ENCODE measurements around the gene DRD5. TPM values are rescaled to one million over a fixed set of nuclear protein-coding genes. Genes with fewer than 3 reads are reported as not detected.

DRD5 gene
- total RNA-seq, 1 donor from 2014 or later: not detected

DNA sequence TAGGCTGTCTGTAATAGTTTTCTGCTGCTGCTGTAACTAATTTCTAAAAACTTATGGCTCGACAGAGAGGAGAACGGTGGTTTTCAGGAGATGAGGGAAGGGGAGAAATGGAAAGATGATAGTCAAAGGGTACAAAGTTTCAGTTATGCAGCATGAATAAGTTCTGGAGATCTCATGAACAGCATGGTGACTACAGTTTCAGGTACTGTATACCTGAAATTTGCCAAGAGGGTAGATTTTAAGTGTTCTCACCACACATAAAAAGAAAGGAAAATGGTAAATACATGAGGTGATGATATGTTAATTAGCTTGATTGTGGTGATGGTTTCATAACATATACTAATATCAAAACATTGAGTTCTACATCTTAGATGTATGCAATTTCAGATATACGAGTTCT is 34.9 kb downstream of the DRD5 start:
- no peak overlapping the region for H2AFZ ChIP-seq (replicated peaks)
- TF ChIP-seq, protein P1, sequence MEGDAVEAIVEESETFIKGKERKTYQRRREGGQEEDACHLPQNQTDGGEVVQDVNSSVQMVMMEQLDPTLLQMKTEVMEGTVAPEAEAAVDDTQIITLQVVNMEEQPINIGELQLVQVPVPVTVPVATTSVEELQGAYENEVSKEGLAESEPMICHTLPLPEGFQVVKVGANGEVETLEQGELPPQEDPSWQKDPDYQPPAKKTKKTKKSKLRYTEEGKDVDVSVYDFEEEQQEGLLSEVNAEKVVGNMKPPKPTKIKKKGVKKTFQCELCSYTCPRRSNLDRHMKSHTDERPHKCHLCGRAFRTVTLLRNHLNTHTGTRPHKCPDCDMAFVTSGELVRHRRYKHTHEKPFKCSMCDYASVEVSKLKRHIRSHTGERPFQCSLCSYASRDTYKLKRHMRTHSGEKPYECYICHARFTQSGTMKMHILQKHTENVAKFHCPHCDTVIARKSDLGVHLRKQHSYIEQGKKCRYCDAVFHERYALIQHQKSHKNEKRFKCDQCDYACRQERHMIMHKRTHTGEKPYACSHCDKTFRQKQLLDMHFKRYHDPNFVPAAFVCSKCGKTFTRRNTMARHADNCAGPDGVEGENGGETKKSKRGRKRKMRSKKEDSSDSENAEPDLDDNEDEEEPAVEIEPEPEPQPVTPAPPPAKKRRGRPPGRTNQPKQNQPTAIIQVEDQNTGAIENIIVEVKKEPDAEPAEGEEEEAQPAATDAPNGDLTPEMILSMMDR (IDR thresholded peaks at IDR 0.05): no peak
- TF ChIP-seq EZH2 (IDR thresholded peaks at IDR 0.05): no peak
- no peak for TF ChIP-seq EZH2phosphoT487 (IDR thresholded peaks at IDR 0.05)
- Mint-ChIP-seq H3K27me3 (ENCODE audit: insufficient read depth, low read depth) (peaks cover 4% of the 10 kb centered on the region), H3K4me1 (peaks cover 3% of the 10 kb centered on the region), H3K9me3 (peaks cover 13% of the 10 kb centered on the region), H3K27ac (no peak overlapping the region), H3K36me3 (peaks cover 2% of the 10 kb centered on the region), H3K4me3 (no peak overlapping the region)
- no peak for DNase-seq (ENCODE audit: low spot score)
- no peaks in the 10 kb centered on the region for H3K4me1 ChIP-seq
- H3K79me2 ChIP-seq (ENCODE audit: low read depth): no peaks in the 10 kb centered on the region
- no peak overlapping the region for H3K4me2 ChIP-seq
- H4K20me1 ChIP-seq (ENCODE audit: low read depth): no peaks in the 10 kb centered on the region
- no peaks in the 10 kb centered on the region for H3F3A ChIP-seq (ENCODE audit: low read depth)
- H3K27me3 ChIP-seq: no peaks in the 10 kb centered on the region
- no peaks in the 10 kb centered on the region for H3K36me3 ChIP-seq
- H3K9me3 ChIP-seq (ENCODE audit: low read depth): peaks cover 4% of the 10 kb centered on the region
- H3K4me3 ChIP-seq: no peak overlapping the region
- H3K27ac ChIP-seq: no peak overlapping the region
- no peak overlapping the region for H3K9ac ChIP-seq

GRCh38 chr4:9820343-9820742 is 38.9 kb downstream of the DRD5 start:
- no peak overlapping the region for H3K4me3 Mint-ChIP-seq
- no peaks in the 10 kb centered on the region for H3K4me1 ChIP-seq
- no peak overlapping the region for H2AFZ ChIP-seq (replicated peaks)
- no peaks in the 10 kb centered on the region for H3K4me1 Mint-ChIP-seq
- H3K36me3 Mint-ChIP-seq: peaks cover 2% of the 10 kb centered on the region
- TF ChIP-seq EZH2 (IDR thresholded peaks at IDR 0.05): no peak
- H3K4me2 ChIP-seq: no peak overlapping the region
- H3K9ac ChIP-seq: no peak overlapping the region
- peaks cover 13% of the 10 kb centered on the region for H3K9me3 Mint-ChIP-seq
- no peak overlapping the region for H3K4me3 ChIP-seq
- H4K20me1 ChIP-seq (ENCODE audit: low read depth): no peaks in the 10 kb centered on the region
- no peak for DNase-seq (ENCODE audit: low spot score)
- H3K79me2 ChIP-seq (ENCODE audit: low read depth): no peaks in the 10 kb centered on the region
- no peaks in the 10 kb centered on the region for H3K27me3 ChIP-seq
- H3K36me3 ChIP-seq: no peaks in the 10 kb centered on the region
- no peak overlapping the region for H3K27ac ChIP-seq
- peaks cover 4% of the 10 kb centered on the region for H3K9me3 ChIP-seq (ENCODE audit: low read depth)
- no peaks in the 10 kb centered on the region for H3K27me3 Mint-ChIP-seq (ENCODE audit: insufficient read depth, low read depth)
- no peak overlapping the region for H3K27ac Mint-ChIP-seq
- no peaks in the 10 kb centered on the region for H3F3A ChIP-seq (ENCODE audit: low read depth)

DNA sequence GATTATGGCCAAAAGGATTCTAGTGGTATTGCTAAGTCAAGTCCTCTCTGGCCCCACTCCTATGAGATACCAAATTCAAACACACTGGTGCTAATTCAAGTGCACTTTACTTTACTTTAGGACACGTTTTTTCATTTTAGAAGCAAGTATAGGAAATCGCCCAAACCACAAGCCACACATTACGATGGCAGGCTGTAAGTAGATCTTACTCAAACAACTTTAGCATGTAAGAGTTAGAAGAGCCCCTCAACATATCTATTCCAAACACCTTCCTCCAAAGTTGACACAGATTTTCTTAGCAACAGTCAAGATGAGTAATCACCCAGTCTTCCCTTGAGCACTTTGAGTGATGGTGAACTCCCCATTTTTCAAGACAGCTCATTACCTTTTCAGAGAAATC is 43.6 kb downstream of the DRD5 start:
- Mint-ChIP-seq H3K36me3 (no peaks in the 10 kb centered on the region), H3K4me1 (no peaks in the 10 kb centered on the region), H3K9me3 (no peaks in the 10 kb centered on the region), H3K4me3 (no peak overlapping the region), H3K27ac (no peak overlapping the region), H3K27me3 (ENCODE audit: insufficient read depth, low read depth) (peaks cover 2% of the 10 kb centered on the region)
- Histone ChIP-seq H3K27me3 (no peaks in the 10 kb centered on the region), H3K4me2 (no peak overlapping the region), H3K4me1 (no peaks in the 10 kb centered on the region), H3F3A (ENCODE audit: low read depth) (no peaks in the 10 kb centered on the region), H2AFZ (replicated peaks) (no peak overlapping the region), H3K79me2 (ENCODE audit: low read depth) (no peaks in the 10 kb centered on the region), H3K4me3 (no peak overlapping the region), H3K9ac (no peak overlapping the region), H3K9me3 (ENCODE audit: low read depth) (no peaks in the 10 kb centered on the region), H3K36me3 (no peaks in the 10 kb centered on the region), H3K27ac (no peak overlapping the region), H4K20me1 (ENCODE audit: low read depth) (no peaks in the 10 kb centered on the region)
- no peak for DNase-seq (ENCODE audit: low spot score)
- TF ChIP-seq, protein P1 (IDR thresholded peaks at IDR 0.05): no peak
- TF ChIP-seq EZH2 (IDR thresholded peaks at IDR 0.05) (no peak), EZH2phosphoT487 (IDR thresholded peaks at IDR 0.05) (no peak)

- no peak for DNase-seq (ENCODE audit: low spot score)
- Mint-ChIP-seq H3K27ac (no peak overlapping the region), H3K36me3 (no peaks in the 10 kb centered on the region), H3K9me3 (no peaks in the 10 kb centered on the region), H3K27me3 (ENCODE audit: insufficient read depth, low read depth) (peaks cover 4% of the 10 kb centered on the region), H3K4me1 (no peaks in the 10 kb centered on the region), H3K4me3 (no peak overlapping the region)
- Histone ChIP-seq H3F3A (ENCODE audit: low read depth) (no peaks in the 10 kb centered on the region), H3K9me3 (ENCODE audit: low read depth) (no peaks in the 10 kb centered on the region), H3K79me2 (ENCODE audit: low read depth) (no peaks in the 10 kb centered on the region), H3K4me1 (no peaks in the 10 kb centered on the region), H3K27ac (no peak overlapping the region), H3K27me3 (no peaks in the 10 kb centered on the region), H3K4me3 (no peak overlapping the region), H2AFZ (replicated peaks) (no peak overlapping the region), H3K36me3 (no peaks in the 10 kb centered on the region), H4K20me1 (ENCODE audit: low read depth) (no peaks in the 10 kb centered on the region), H3K4me2 (no peak overlapping the region), H3K9ac (no peak overlapping the region)
- no peak for TF ChIP-seq EZH2 (IDR thresholded peaks at IDR 0.05)
- TF ChIP-seq, protein P1 (IDR thresholded peaks at IDR 0.05): no peak
- no peak for TF ChIP-seq EZH2phosphoT487 (IDR thresholded peaks at IDR 0.05)
Observed at GRCh38 chr4:9826551-9826950, 45.1 kb downstream of the DRD5 start.

Data from neural progenitor cell (in vitro differentiated cells).